ENCODE data around the gene PPP1R16B.
"Not testable (repeated sequence)": the region's sequence is repeated elsewhere in the genome, so short reads cannot be mapped to it uniquely, and the experiment has no call there.

The PPP1R16B gene

GRCh38 chr20:38853759-38854158 is 48.3 kb downstream of the PPP1R16B start:
- DNase-seq (ENCODE audit: low read depth, low spot score), result no peak

DNA sequence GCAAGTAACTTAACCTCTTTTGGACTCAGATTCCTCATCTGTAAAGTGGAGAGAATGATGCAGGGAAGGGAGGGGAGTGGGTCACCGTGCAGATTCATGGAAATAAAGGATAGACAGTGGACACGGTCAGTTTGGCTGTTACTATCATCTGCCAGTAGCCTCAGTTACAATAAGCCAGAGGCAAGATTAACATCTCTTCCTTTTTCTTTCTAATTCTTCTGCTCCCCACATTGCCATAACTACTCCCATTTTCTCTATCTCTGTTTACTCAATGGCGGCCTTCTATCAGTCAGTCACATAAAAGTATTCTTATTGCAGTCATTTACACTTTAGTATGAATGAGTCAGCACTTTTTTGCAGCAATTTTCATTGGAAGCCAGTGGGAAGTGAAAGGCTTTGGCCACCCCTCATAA is 49.2 kb downstream of the PPP1R16B start:
- DNase-seq (ENCODE audit: low read depth, low spot score), result no peak

DNA sequence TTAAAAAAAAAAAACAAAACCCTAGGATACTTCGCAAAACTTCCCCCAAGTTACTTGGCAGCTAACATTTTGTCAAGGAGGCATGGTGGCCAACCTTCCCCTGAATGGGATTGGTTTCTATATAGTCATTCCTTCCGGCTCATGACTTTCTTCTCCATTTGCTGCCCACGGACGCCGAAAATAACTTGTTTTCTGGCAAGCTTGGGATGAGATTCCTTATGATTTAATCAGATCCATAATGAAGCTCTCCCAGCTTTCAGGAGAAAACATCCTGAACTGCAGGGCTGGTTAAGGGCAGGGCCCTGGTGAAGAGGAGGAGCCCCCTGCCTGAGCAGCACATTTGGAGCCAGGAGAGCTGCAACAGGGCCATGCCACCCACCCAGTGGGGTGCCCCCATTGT is 49.9 kb downstream of the PPP1R16B start:
- no peak for DNase-seq (ENCODE audit: low read depth, low spot score)

- DNase-seq (ENCODE audit: low read depth, low spot score), result no peak
Observed at GRCh38 chr20:38856570-38856969, 51.1 kb downstream of the PPP1R16B start.

GRCh38 chr20:38857703-38858102 is 52.2 kb downstream of the PPP1R16B start:
- no peak for DNase-seq (ENCODE audit: low read depth, low spot score)

GRCh38 chr20:38859070-38859690 is 53.7 kb downstream of the PPP1R16B start:
- no peak for DNase-seq (ENCODE audit: low read depth, low spot score)

- not testable (repeated sequence) for DNase-seq (ENCODE audit: low read depth, low spot score)
Observed at GRCh38 chr20:38859857-38860256, 54.4 kb downstream of the PPP1R16B start.

DNA sequence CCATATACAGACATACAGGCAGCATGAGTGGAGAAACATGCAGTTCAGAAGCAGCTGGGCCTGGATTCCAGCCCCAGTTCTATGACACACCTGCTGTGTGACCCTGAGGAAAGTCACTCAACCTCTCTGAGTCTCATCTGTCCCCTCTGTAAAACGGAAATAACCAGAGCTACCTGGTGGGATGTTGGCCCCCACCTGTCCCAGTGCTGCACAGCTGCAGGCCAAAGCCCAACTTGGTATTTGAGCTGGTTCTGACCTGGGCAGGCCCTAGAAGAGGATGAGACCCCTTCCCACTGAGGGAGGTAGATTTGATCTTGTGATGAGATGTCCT is 55.5 kb downstream of the PPP1R16B start:
- DNase-seq (ENCODE audit: low read depth, low spot score), result no peak

DNA sequence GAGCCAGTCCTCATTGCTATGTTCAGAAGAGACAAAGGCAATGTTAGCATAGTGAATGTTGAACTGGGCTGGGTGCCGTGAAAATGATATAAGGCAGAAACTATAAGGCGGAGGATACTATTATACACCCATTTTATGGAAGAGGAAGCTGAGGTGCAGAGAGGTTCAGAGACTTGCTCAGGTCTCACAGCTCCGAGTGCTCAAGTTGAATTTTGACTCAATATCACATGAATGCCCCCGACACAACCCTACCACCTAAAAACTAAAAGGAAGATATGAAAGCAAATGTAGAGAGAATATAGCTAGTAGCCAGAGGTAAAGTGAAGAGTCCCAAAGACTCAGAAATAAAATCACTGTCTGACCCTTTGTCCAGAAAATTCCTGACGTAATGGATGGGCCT is 56.7 kb downstream of the PPP1R16B start:
- no peak for DNase-seq (ENCODE audit: low read depth, low spot score)

GRCh38 chr20:38863024-38863851 is 57.7 kb downstream of the PPP1R16B start:
- no peak for DNase-seq (ENCODE audit: low read depth, low spot score)

- DNase-seq (ENCODE audit: low read depth, low spot score), result no peak
Observed at GRCh38 chr20:38864662-38865061, 59.2 kb downstream of the PPP1R16B start.

DNA sequence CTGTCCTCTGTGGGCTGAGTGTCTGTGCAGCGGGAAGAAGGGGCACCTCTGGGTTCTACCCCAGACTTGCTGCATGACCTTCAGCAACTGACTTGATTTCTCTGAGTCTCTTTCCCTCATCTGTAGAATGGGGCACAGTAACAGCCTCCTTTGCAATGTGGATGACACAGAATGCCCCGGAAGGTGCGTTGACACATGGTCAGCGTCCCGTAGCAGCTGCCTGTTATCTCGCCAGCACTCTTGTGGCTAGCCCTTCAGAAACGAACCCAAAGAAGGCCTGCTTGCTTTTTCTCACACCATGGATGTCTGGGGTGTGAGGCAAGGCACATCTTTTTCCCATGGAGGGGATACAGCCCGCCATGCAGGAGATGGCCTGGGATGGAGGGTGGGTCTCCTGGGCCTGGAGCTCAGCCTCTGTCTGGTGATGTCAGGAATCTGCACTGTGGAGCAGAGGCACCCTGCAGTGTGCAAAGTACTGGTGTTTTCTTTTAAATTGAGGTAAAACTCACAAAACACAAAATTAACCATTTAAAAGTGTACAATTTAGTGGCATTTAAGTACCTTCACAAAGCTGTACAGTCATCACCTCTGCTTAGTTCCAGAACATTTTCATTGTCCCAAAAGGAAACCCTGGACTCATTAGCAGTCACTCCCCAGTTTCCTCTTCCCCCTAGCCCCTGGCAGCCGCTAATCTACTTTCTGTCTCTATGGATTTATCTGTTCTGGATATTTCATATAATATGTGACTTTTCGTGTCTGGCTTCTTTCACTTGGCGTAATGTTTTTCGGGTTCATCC is 61.0 kb downstream of the PPP1R16B start:
- no peak for DNase-seq (ENCODE audit: low read depth, low spot score)

GRCh38 chr20:38867062-38867359 is 61.5 kb downstream of the PPP1R16B start:
- DNase-seq (ENCODE audit: low read depth, low spot score), result no peak

DNA sequence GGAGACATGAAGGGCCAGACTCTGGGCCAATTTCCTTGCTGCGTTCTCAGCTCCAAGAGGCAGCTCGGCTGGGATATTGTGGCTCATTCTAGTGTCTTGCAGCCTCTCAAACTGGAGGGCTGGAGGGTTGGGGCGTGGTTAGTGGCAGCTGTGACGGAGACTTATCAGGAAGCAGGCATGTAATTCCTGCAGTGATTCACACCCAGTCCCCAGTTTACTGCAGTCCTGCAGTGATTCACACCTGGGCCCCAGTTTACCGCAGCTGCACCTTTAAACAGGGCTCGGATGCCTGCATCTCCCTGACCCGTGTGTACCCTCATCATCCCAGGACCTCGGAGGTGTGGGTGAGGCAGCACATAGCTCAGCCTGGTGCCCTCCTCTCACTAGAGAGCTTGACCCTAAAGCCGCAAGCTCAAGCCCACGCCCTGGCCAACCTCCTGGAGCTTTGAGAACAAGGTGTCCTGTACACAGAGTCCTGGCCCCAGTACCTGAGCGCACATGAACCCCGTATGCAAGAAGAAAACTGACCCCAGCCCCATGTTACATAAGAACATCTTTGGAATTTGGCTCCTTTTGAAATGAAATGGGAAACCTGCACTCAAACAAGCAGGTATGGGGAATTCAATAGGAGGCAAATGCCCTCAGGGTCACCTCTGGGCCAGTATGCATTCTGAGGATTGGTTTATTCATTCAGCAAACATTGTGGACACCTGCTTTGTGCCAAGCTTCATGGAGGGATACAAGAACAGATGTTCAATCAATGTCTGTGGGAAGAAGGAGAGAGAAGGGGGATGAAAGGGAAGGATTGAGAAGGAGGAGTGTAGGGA is 65.4 kb downstream of the PPP1R16B start:
- no peak for DNase-seq (ENCODE audit: low read depth, low spot score)

- no peak for DNase-seq (ENCODE audit: low read depth, low spot score)
Observed at GRCh38 chr20:38871560-38871953, 66.1 kb downstream of the PPP1R16B start.

- DNase-seq (ENCODE audit: low read depth, low spot score), result no peak
Observed at GRCh38 chr20:38872036-38872435, 66.5 kb downstream of the PPP1R16B start.

DNA sequence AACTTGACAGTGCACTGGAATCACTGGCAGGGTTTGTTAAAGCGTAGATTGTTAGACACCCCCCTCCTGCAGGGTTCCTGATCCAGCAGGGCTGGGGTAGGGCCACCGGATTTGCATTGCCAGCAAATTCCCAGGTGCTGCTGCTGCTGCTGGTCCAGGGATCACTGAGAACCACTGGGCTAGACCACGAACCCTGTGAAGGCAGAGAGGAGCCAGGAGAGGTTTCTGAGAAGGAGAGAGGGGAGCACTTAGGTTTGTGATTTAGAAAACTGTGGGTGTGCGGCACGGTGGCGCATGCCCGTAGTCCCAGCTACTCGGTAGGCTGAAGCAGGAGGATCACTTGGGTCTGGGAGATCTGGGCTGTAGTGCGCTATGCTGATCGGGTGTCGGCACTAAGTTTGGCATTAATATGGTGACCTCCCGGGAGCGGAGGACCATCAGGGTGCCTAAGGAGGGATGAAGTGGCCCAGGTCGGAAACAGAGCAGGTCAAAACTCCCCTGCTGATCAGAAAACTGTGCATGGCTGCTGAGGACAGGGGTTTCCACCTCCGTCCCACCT is 67.1 kb downstream of the PPP1R16B start:
- no peak for DNase-seq (ENCODE audit: low read depth, low spot score)

DNA sequence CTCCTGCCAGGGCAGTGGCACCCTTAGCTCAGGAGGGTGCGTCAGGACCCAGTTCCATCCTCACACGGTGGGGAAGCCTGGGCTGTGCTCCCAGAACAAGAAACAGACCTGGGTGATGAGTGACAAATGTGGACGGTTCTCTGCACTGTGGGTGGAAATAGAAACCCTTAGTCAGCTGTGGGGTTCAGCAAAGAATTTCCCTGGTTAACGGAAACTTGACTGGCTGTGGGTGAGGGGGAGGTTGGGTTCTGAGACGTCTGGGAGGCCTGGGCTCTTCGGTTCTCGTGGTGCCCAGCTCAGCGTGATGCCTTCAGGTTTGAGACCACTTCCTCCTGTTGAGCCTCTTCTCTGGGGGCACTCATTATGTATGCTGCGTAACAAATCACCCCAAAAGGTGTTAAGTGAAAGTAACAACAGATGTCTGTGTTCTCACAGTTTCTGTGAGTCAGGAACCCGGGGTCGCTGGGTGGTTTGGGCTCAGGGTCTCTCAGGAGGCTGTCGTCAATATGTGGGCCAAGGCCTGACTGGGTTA is 67.6 kb downstream of the PPP1R16B start:
- no peak for DNase-seq (ENCODE audit: low read depth, low spot score)

GRCh38 chr20:38874460-38875174 is 69.1 kb downstream of the PPP1R16B start:
- DNase-seq (ENCODE audit: low read depth, low spot score), result no peak

GRCh38 chr20:38875175-38875993 is 69.9 kb downstream of the PPP1R16B start:
- DNase-seq (ENCODE audit: low read depth, low spot score), result no peak

Data from smooth muscle cell of the brain vasculature (primary cell).